Smooth muscle cell (in vitro differentiated cells): ENCODE results near the gene DDO. TPM values are rescaled to one million over a fixed set of nuclear protein-coding genes. Genes with fewer than 3 reads are reported as not detected.

Experiments
- DNase-seq: peaks from one replicate; lab custom pipeline; 2025; ENCODE audit not compliant: unreplicated experiment; lab: John Stamatoyannopoulos, UW
- H2AFZ ChIP-seq: fragments of 200-600 bp; sonication (generic); 2 replicates; pipeline ENCODE4 v1.6.0; 2016; ENCODE audit warnings: antibody characterized with exemption, low read depth, mild to moderate bottlenecking
- H3F3A ChIP-seq: fragments of 200-600 bp; sonication (generic); 2 replicates; pipeline ENCODE4 v1.6.0; 2017; ENCODE audit warnings: antibody characterized with exemption, low read depth
- H3K27ac ChIP-seq: fragments of 200-600 bp; sonication (generic); 2 replicates; pipeline ENCODE4 v1.5.1; 2016; ENCODE audit warnings: low read depth, mild to moderate bottlenecking
- H3K27me3 ChIP-seq: fragments of 200-600 bp; sonication (generic); 2 replicates; pipeline ENCODE4 v1.6.1; 2016; ENCODE audit warnings: low read depth, mild to moderate bottlenecking
- H3K36me3 ChIP-seq: fragments of 200-600 bp; sonication (generic); 2 replicates; pipeline ENCODE4 v1.5.1; 2016; ENCODE audit warnings: low read depth
- H3K4me1 ChIP-seq: fragments of 200-600 bp; sonication (generic); 2 replicates; pipeline ENCODE4 v1.5.1; 2016; ENCODE audit warnings: low read depth
- H3K4me2 ChIP-seq: fragments of 200-600 bp; sonication (generic); 2 replicates; pipeline ENCODE4 v1.6.0; 2016; ENCODE audit warnings: mild to moderate bottlenecking
- H3K4me3 ChIP-seq: fragments of 200-600 bp; sonication (generic); 2 replicates; pipeline ENCODE4 v1.5.1; 2016; ENCODE audit warnings: mild to moderate bottlenecking
- H3K79me2 ChIP-seq: fragments of 200-600 bp; sonication (generic); 2 replicates; pipeline ENCODE4 v1.6.0; 2016; ENCODE audit warnings: low read depth, mild to moderate bottlenecking
- H3K9ac ChIP-seq: fragments of 200-600 bp; sonication (generic); 2 replicates; pipeline ENCODE4 v1.6.0; 2016; ENCODE audit warnings: low read depth
- H3K9me3 ChIP-seq: fragments of 200-600 bp; sonication (generic); replicated peaks from 2 replicates; pipeline ENCODE4 v1.5.1; 2016; ENCODE audit warnings: low read depth
- H4K20me1 ChIP-seq: fragments of 200-600 bp; sonication (generic); 2 replicates; pipeline ENCODE4 v1.6.0; 2016; ENCODE audit warnings: low read depth
- CTCF ChIP-seq: fragments of 200-600 bp; sonication (generic); IDR thresholded peaks from 2 replicates; pipeline ENCODE4 v1.5.1; 2017; ENCODE audit warnings: borderline replicate concordance, mild to moderate bottlenecking, antibody characterized with exemption; ENCODE audit not compliant: insufficient read depth, poor library complexity, severe bottlenecking
- WGBS: methylation state at CpG from one replicate; pipeline ENCODE4 v1.1.7; 2016; ENCODE audit warnings: low lambda C conversion rate; 5-methylcytosine and 5-hydroxymethylcytosine counted together
- polyA plus RNA-seq: library from polyadenylated mRNA; unstranded; fragments of >200 nt; fragmentation: Nextera tagmentation; extraction: Ambion mirVana; gene quantifications from 2 replicates; pipeline ENCODE4 v1.2.1, GENCODE V29; 2016
- total RNA-seq: library from RNA; depleted of rRNA; stranded (reverse); fragments of >200 nt; gene quantifications from 2 replicates; pipeline ENCODE4 v1.2.3, GENCODE V29; 2014

DDO gene
- total and polyA plus RNA-seq, 2 experiments from 2014 or later = not detected

GRCh38 chr6:110368284-110368683, 47.1 kb downstream of the DDO start:
- Histone ChIP-seq H3K79me2 (no peaks in the 10 kb centered on the region), H3K36me3 (no peaks in the 10 kb centered on the region), H3K27me3 (no peaks in the 10 kb centered on the region), H3F3A (no peaks in the 10 kb centered on the region), H3K4me3 (no peak overlapping the region), H3K27ac (no peak overlapping the region), H2AFZ (no peak overlapping the region), H3K4me2 (peak overlapping the region; percentile 9), H3K9me3 (no peaks in the 10 kb centered on the region), H4K20me1 (no peaks in the 10 kb centered on the region), H3K9ac (no peak overlapping the region), H3K4me1 (peaks cover 56% of the 10 kb centered on the region)
- DNase-seq = no peak
- 69% methylated on average over 2 of the region's 2 CpGs for WGBS
- no peak for TF ChIP-seq CTCF

GRCh38 chr6:110367825-110368224, 47.5 kb downstream of the DDO start:
- Histone ChIP-seq H3K36me3 (no peaks in the 10 kb centered on the region), H3K4me1 (peaks cover 56% of the 10 kb centered on the region), H2AFZ (no peak overlapping the region), H3F3A (no peaks in the 10 kb centered on the region), H3K4me3 (no peak overlapping the region), H3K9me3 (no peaks in the 10 kb centered on the region), H3K79me2 (no peaks in the 10 kb centered on the region), H3K27ac (no peak overlapping the region), H3K4me2 (no peak overlapping the region), H4K20me1 (no peaks in the 10 kb centered on the region), H3K27me3 (no peaks in the 10 kb centered on the region), H3K9ac (no peak overlapping the region)
- DNase-seq = no peak
- no peak for TF ChIP-seq CTCF
- WGBS = 71% methylated on average over 1 of the region's 1 CpG

GRCh38 chr6:110366975-110367374, 48.4 kb downstream of the DDO start:
- Histone ChIP-seq H3K27ac (no peak overlapping the region), H3K27me3 (no peaks in the 10 kb centered on the region), H3K9ac (no peak overlapping the region), H3F3A (no peaks in the 10 kb centered on the region), H3K4me2 (peak overlapping the region; percentile 52), H3K79me2 (no peaks in the 10 kb centered on the region), H4K20me1 (no peaks in the 10 kb centered on the region), H2AFZ (no peak overlapping the region), H3K36me3 (no peaks in the 10 kb centered on the region), H3K9me3 (no peaks in the 10 kb centered on the region), H3K4me3 (no peak overlapping the region), H3K4me1 (peaks cover 56% of the 10 kb centered on the region)
- no peak for DNase-seq
- no peak for TF ChIP-seq CTCF
- WGBS = 61% methylated on average over 2 of the region's 2 CpGs

- no peak overlapping the region for H2AFZ ChIP-seq
- H3K36me3 ChIP-seq = no peaks in the 10 kb centered on the region
- no peak overlapping the region for H3K4me3 ChIP-seq
- peak overlapping the region; percentile 45 for H3K27ac ChIP-seq
- no peak for TF ChIP-seq CTCF
- peak overlapping the region; percentile 52 for H3K4me2 ChIP-seq
- no peaks in the 10 kb centered on the region for H3K9me3 ChIP-seq
- no peaks in the 10 kb centered on the region for H3K79me2 ChIP-seq
- H3F3A ChIP-seq = no peaks in the 10 kb centered on the region
- no peaks in the 10 kb centered on the region for H4K20me1 ChIP-seq
- H3K4me1 ChIP-seq = peaks cover 56% of the 10 kb centered on the region
- no peaks in the 10 kb centered on the region for H3K27me3 ChIP-seq
- no peak overlapping the region for H3K9ac ChIP-seq
- 88% methylated on average over 2 of the region's 2 CpGs for WGBS
- no peak for DNase-seq
These were observed 49.1 kb downstream of the DDO start for GRCh38 chr6:110366256-110366655.
